Amniotic epithelial cell (primary cell): ENCODE data around the gene SLC7A10.
"Not testable (repeated sequence)": the region's sequence is repeated elsewhere in the genome, so short reads cannot be mapped to it uniquely, and the experiment has no call there.

Experiments
- DNase-seq: peaks from one replicate; pipeline ENCODE4 v3.0.0-alpha.2; 2010; ENCODE audit warnings: low read depth

Gene SLC7A10

GRCh38 chr19:33201886-33202545, 23.6 kb downstream of the SLC7A10 start:
- no peak for DNase-seq

GRCh38 chr19:33201473-33201872, 24.2 kb downstream of the SLC7A10 start:
- DNase-seq, result no peak

GRCh38 chr19:33199441-33200265, 26.0 kb downstream of the SLC7A10 start:
- DNase-seq, result no peak

DNA sequence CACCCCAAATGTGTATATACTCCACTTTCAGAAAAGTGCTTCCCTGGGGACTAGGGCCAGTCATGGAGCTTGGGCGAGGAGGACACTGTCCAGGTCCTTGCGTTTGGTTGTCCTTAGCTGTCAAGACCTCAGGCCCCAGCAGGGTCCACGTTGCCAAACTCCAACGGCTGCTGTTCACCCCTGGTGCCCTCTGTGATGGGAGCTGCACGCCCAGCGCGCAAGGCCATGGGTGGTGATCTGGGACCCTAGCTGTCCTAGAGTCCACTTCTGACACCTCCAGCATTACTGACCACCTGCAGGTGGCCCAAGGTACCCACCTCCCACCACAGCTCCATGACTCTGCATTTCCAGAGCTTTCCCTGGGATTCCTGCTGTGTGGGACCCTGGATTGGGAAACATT, 27.5 kb downstream of the SLC7A10 start:
- no peak for DNase-seq

DNA sequence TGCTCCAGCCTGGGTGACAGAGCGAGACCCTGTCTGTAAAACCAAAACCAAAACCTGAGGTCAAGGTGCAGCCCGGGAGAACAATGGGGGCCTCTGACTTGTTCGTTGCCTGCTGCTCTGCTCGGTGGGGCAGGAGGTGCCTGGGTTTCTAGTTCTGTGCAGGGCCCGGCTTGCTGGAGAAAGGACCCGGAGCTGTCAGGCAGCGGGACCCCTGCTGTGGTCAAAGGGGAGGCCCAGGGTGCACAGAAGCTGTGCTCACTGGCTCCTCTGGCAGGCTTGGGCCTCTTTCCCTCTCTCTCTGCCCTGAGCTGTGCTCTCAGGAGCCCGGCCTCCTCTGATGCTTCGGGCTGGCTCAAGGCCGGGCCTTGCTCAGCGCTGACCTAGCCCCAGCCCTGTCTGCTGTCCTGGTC, 28.1 kb downstream of the SLC7A10 start:
- DNase-seq, result no peak

- no peak for DNase-seq
Observed at GRCh38 chr19:33196446-33197193, 29.0 kb downstream of the SLC7A10 start.

DNA sequence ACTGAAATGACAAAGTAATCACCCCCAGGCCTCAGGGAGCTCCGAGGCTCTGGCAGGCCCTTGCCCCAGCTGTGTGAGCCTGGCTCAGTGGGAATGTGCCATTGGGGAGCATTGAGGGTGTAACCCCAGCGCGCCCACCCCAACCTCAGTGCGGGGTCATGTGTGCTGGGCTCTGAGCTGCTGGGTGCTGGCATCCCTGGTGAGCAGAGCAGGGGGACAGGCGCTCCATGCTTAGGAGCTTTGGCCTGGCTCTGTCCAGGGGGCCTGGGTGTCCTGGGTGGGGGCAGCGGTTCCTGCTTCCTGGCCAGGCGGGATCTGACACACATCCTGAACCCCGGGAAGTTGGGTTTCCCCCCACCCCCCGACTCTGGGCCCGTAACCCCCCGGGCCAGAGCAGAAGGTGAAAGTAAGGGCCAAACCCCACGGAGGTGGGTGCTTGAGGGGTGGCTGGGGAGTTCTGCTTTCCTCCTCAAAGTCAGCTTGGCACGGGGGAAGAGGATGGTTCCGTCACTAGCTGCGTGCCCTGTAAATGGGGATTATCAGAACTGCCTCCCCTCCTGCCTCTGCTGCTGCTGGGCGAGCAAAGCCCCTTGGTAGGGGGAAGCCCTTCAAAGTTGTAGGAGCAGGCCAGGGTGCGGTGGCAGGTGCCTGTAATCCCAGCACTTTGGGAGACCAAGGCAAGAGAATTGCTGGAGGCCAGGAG, 29.9 kb downstream of the SLC7A10 start:
- no peak for DNase-seq

- peak; percentile 26 for DNase-seq
Observed at GRCh38 chr19:33194886-33195644, 30.6 kb downstream of the SLC7A10 start.

DNA sequence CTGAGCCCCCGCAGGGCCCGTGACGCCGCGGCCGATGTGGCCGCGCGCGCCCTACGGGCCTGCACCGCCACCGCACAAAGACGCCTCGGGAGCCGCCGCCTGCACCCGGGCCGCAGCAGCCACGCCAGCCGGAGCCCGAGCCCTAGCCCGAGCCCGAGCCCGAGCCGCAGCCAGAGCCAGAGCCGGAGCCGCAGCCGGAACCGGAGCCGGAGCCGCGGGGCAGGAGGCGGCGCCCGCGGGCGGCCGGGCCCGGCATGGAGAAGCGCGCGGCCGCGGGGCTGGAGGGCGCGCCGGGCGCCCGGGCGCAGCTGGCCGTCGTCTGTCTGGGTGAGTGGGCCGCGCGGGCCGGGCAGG, 31.1 kb downstream of the SLC7A10 start:
- DNase-seq, result no peak

GRCh38 chr19:33193865-33194362, 31.7 kb downstream of the SLC7A10 start, which contains the start of gene LRP3:
TSS of gene LRP3 (plus strand) at chr19:33194330. CDS start at chr19:33194786, 456 bp downstream.
- DNase-seq, result no peak

DNA sequence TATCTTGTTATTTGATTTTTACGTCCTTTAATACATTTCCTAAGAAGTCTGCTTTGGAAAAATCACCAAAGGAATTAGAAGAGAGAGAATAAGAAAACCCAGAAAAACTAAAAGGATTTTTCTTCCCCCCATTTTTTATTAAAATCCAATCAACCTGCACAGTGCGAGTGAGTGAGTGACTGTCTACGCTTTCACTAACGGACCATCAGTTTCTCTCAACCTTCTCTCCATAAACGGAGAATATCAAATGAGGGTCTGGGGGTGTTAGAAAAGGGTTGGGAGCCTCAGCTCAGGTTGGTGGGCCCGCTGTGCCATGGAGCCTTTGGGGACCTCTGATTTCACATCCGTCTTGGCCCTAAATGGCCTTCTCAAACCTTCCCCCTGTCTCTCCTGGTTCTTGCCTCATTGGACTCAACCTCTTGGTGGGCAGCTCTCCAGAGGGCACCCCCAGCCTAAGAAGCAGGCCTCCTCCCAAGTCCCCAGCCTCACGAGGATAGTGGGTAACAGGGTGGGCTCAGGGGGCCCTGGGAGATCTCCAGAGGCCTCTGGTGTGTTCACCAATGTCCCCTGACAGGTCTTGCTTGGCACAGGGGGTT, 32.3 kb downstream of the SLC7A10 start:
- DNase-seq, result no peak

DNA sequence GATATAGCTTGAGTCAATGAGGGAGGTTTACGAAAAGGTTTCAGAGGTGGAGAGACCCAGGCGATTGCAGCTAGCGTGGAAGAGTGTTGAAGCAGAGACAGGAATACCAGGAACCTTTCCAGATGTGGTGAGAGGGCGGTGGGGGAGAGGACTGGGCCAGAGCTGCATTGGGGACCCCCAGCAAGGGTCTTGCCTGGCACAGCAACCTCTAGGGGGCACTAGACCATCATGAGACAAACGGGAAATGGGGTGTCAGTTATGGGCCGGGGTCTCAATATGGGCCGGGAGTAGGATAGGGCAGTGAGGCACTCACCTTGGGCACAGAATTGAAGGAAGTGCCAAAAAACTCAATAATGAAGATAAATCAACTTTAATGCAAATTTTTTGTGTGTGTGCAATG, 33.6 kb downstream of the SLC7A10 start:
- no peak for DNase-seq

DNA sequence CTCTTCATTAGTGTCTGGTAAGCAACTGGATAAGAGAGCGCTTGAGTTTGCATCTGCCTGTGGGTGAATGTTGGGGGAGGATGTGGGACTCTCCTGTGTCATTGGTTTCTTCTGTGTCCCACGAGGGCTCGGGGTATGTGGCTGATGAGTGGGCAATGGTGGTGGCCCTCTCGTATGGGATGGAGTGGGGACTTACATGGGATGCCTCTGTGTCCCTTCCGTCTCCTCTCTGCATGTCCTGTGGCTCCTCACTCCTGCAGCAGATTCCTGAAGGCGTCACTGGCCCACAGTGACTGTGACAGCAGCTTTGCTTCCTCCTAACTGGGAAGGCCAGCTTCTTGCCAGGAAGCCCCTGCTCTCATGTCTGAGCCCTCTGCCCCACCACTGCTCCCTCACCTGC, 34.1 kb downstream of the SLC7A10 start:
- no peak for DNase-seq

DNA sequence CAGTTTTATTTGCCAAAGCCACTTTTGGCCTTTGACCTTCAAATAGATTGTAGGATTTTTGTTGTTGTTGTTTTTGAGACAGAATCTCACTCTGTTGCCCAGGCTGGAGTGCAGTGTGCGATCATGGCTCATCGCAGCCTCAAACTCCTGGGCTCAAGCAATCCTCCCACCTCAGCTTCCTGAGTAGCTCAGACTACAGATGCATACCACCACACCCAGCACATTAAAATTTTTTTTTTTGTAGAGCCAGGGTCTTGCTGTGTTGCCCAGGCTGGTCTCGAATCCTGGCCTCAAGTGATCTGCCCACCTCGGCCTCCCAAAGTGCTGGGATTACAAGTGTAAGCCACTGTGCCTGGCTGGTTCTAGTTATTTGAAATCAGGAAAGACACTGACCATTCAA, 34.6 kb downstream of the SLC7A10 start:
- DNase-seq, result not testable (repeated sequence)

GRCh38 chr19:33189453-33189852, 36.2 kb downstream of the SLC7A10 start:
- DNase-seq, result no peak

DNA sequence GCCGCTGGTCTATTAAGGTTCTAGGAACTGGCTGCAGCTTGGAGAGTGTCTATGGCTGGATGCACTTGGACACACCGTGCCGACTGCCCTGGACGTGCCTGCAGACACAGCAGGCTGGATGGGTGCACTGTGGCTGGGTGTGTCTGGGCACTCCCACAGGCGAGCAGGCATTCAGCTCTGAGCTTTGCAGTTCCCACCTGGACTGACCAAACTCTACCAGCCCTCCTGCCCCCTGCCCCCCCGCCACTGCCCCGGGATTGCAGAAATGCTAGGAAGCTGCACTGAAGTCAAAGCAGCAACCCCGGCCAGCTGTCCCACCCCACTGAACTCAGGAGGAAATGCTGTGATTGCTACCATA, 38.5 kb downstream of the SLC7A10 start:
- DNase-seq, result no peak

- no peak for DNase-seq
Observed at GRCh38 chr19:33186431-33187182, 39.0 kb downstream of the SLC7A10 start.

DNA sequence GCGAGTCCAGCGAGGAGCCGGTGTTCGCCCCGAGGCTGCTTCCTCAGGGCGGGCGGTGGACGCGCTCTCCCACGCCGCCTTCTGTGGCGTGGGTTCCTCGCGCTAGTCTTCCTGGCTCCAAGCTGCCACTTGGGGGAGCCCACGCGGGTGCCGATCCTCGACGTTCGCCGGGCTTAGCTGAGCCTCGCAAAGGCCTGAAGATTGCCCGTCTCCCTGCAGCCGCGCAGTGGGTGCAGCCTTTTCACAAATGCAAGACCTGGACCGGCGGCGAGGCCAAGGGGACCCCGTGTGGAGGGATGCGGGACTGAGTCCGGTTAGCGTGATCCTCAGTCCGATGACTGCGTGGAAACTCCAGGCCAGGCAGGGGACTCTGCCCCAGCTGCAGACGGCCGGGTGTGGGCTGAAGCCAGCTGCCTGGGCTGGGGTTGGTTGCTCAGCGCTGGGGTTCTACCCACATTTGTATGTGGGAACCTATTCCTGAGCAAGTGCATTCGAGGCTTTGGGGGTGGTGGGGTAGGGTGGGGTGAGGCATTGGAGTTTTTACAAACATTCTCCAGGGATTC, 48.2 kb downstream of the SLC7A10 start:
- DNase-seq, result no peak

- peak; percentile 98 for DNase-seq
Observed at GRCh38 chr19:33176670-33177416, 48.8 kb downstream of the SLC7A10 start.
